PC-9 (cell line): ENCODE results near the gene HADH. TPM values are rescaled to one million over a fixed set of nuclear protein-coding genes. Genes with fewer than 3 reads are reported as not detected.

Experiments
- BruUV-seq: library from RNA; stranded (reverse); fragments of 400-500 nt; replicated peaks from 2 replicates; lab custom pipeline; 2021; lab: Mats Ljungman, UMichigan
- CTCF ChIA-PET: fragments of 300-600 bp; sonication (Branson Sonifier 250); formaldehyde crosslinking; loops from one replicate; lab custom pipeline; 2022; ENCODE audit warnings: antibody characterized with exemption; lab: Charles Lee
- POLR2A ChIA-PET: fragments of 300-600 bp; sonication (Branson Sonifier 250); formaldehyde crosslinking; loops from one replicate; lab custom pipeline; 2022; ENCODE audit warnings: antibody characterized with exemption; ENCODE audit not compliant: unreplicated experiment; lab: Charles Lee
- DNase-seq, 2 experiments: peaks; one replicate each; pipeline versions ENCODE4 v3.0.0 to v3.0.0-alpha.2; 2015 to 2022; ENCODE audit warnings: mixed read lengths in 1 of 2
- H2AFZ ChIP-seq: fragments of 200-600 bp; sonication (generic); 2 replicates; pipeline ENCODE4 v1.8.1; 2017; ENCODE audit warnings: antibody characterized with exemption
- H3F3A ChIP-seq: fragments of 200-600 bp; sonication (generic); 2 replicates; pipeline ENCODE4 v1.8.1; 2017; ENCODE audit warnings: antibody characterized with exemption, mild to moderate bottlenecking, low read depth; ENCODE audit not compliant: insufficient read depth
- H3K27ac ChIP-seq: fragments of 200-600 bp; sonication (generic); 2 replicates; pipeline ENCODE4 v1.6.1; 2016; ENCODE audit warnings: mixed run types
- H3K27me3 ChIP-seq: fragments of 200-600 bp; sonication (generic); 2 replicates; pipeline ENCODE4 v1.6.1; 2016; ENCODE audit warnings: low read depth, mixed run types; ENCODE audit not compliant: insufficient read depth
- H3K36me3 ChIP-seq: fragments of 200-600 bp; sonication (generic); 2 replicates; pipeline ENCODE4 v1.6.1; 2016; ENCODE audit warnings: low read depth, mixed run types
- H3K4me1 ChIP-seq: fragments of 200-600 bp; sonication (generic); replicated peaks from 2 replicates; pipeline ENCODE4 v1.6.1; 2016; ENCODE audit warnings: mixed run types; ENCODE audit not compliant: insufficient read depth
- H3K4me2 ChIP-seq: fragments of 200-600 bp; sonication (generic); 2 replicates; pipeline ENCODE4 v1.6.1; 2017; ENCODE audit warnings: mixed run types
- H3K4me3 ChIP-seq: fragments of 200-600 bp; sonication (generic); 2 replicates; pipeline ENCODE4 v1.6.1; 2016; ENCODE audit warnings: mixed run types
- H3K79me2 ChIP-seq: fragments of 200-600 bp; sonication (generic); 2 replicates; pipeline ENCODE4 v1.6.1; 2017; ENCODE audit warnings: low read depth, mixed run types
- H3K9me2 ChIP-seq: fragments of 200-600 bp; sonication (generic); 2 replicates; pipeline ENCODE4 v1.8.1; 2017; ENCODE audit warnings: mild to moderate bottlenecking; ENCODE audit not compliant: insufficient read depth
- H3K9me3 ChIP-seq: fragments of 200-600 bp; sonication (generic); 2 replicates; pipeline ENCODE4 v1.8.1; 2016; ENCODE audit warnings: low read depth; ENCODE audit not compliant: insufficient read depth
- H4K20me1 ChIP-seq: fragments of 200-600 bp; sonication (generic); 2 replicates; pipeline ENCODE4 v1.8.1; 2017; ENCODE audit not compliant: insufficient read depth
- EZH2 ChIP-seq: fragments of 200-600 bp; sonication (generic); IDR thresholded peaks from 2 replicates; pipeline ENCODE4 v1.8.0; 2017; ENCODE audit warnings: antibody characterized with exemption, low read depth
- intact Hi-C: fragments of 100-400 bp; cut with micrococcal nuclease; formaldehyde crosslinking; loops from one replicate; pipeline ENCODE4 v1.10.0; 2022; ENCODE audit not compliant: unreplicated experiment
- total RNA-seq: library from RNA; stranded (reverse); gene quantifications from 2 replicates; pipeline ENCODE4 v1.2.3, GENCODE V29; 2021
- TF ChIP-seq, protein P1 (sequence below): fragments of 200-600 bp; sonication (generic); conservative IDR thresholded peaks from 2 replicates; pipeline ENCODE4 v1.6.1; 2017; ENCODE audit warnings: mixed run types, antibody characterized with exemption, mild to moderate bottlenecking, moderate library complexity

Gene HADH
- total RNA-seq, 1 experiment from 2014 or later = 45.0 TPM

DNA sequence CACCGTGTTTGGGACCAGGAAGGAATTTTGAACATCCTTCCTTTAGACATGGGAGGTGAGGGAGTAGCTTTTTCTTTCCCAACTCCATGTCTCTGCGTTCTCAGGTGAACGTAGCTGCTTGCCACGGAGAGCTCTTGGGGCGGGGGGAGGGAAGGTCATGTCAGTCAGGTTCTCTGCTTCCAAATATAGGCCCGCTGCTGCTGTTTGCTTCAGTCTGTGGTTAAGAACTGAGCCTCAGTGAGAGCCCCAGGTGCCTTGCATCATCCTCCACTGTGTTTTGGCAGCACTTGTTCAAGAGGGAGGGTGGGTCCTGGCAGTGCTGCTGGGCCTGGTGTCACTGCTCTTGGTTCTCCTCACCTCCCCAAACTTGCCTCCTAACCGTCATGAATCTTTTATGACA lies 46.5 kb downstream of the HADH start:
- Histone ChIP-seq H3K9me3 (no peaks in the 10 kb centered on the region), H3F3A (no peaks in the 10 kb centered on the region), H3K27me3 (no peaks in the 10 kb centered on the region), H3K9me2 (no peaks in the 10 kb centered on the region), H2AFZ (no peak overlapping the region), H3K79me2 (no peaks in the 10 kb centered on the region), H3K27ac (no peak overlapping the region), H4K20me1 (no peaks in the 10 kb centered on the region), H3K4me2 (no peak overlapping the region), H3K4me3 (no peak overlapping the region), H3K36me3 (no peaks in the 10 kb centered on the region), H3K4me1 (no peaks in the 10 kb centered on the region)
- no TSS peak for BruUV-seq
- DNase-seq = no peak
- TF ChIP-seq, protein P1, sequence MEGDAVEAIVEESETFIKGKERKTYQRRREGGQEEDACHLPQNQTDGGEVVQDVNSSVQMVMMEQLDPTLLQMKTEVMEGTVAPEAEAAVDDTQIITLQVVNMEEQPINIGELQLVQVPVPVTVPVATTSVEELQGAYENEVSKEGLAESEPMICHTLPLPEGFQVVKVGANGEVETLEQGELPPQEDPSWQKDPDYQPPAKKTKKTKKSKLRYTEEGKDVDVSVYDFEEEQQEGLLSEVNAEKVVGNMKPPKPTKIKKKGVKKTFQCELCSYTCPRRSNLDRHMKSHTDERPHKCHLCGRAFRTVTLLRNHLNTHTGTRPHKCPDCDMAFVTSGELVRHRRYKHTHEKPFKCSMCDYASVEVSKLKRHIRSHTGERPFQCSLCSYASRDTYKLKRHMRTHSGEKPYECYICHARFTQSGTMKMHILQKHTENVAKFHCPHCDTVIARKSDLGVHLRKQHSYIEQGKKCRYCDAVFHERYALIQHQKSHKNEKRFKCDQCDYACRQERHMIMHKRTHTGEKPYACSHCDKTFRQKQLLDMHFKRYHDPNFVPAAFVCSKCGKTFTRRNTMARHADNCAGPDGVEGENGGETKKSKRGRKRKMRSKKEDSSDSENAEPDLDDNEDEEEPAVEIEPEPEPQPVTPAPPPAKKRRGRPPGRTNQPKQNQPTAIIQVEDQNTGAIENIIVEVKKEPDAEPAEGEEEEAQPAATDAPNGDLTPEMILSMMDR = no peak
- TF ChIP-seq EZH2 = no peak
- ChIA-PET CTCF (no interaction called here), POLR2A (no interaction called here)
- intact Hi-C loops = loop anchor here (10.0 kb wide), 1 partner anchor 1359 kb away; no protein-coding TSS in a partner anchor

DNA sequence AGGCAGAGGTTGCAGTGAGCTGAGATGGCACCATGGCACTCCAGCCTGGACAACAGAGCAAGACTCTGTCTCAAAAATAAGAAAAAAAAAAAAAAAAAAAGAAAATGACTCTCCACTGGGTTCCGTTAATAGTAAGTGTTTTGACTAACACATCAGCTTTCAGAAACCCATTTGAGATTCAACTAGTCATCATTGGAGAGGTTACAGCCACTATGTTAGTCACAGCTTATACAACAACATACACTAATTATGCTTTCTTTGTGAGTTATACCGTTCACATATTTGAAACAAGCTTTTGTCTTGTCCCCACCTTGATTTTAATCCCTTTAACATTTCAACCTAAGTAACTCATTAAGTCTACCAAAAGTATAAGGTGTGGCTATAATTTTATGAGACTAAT lies 48.2 kb downstream of the HADH start:
- no peaks in the 10 kb centered on the region for H3K36me3 ChIP-seq
- no TSS peak for BruUV-seq
- no peak overlapping the region for H3K4me2 ChIP-seq
- H4K20me1 ChIP-seq = no peaks in the 10 kb centered on the region
- no peaks in the 10 kb centered on the region for H3K27me3 ChIP-seq
- ChIA-PET POLR2A (no interaction called here), CTCF (no interaction called here)
- intact Hi-C loops = loop anchor here (10.0 kb wide), 1 partner anchor 1357 kb away; no protein-coding TSS in a partner anchor
- no peak overlapping the region for H3K27ac ChIP-seq
- no peak overlapping the region for H3K4me3 ChIP-seq
- no peaks in the 10 kb centered on the region for H3F3A ChIP-seq
- no peaks in the 10 kb centered on the region for H3K9me3 ChIP-seq
- H3K79me2 ChIP-seq = no peaks in the 10 kb centered on the region
- H3K9me2 ChIP-seq = no peaks in the 10 kb centered on the region
- TF ChIP-seq, protein P1 = no peak
- TF ChIP-seq EZH2 = no peak
- no peaks in the 10 kb centered on the region for H3K4me1 ChIP-seq
- no peak for DNase-seq
- no peak overlapping the region for H2AFZ ChIP-seq

DNA sequence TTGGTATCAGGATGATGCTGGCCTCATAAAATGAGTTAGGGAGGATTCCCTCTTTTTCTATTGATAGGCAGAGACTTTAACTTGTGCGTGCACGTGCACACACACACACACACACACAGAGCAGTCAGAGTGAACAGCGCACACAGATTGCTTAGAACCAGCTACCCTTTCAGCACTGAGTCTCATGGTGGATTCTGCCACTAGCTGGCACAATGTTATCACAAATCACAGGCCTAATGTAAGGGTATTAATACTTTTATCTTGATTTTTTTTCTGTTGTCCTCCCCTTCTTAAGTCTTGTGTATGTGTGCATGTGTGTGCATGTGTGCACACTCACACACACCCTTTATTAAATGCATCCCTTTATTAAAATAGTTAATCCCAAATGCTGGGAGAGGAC lies 53.2 kb downstream of the HADH start:
- H2AFZ ChIP-seq = no peak overlapping the region
- no peaks in the 10 kb centered on the region for H3K9me2 ChIP-seq
- H3K79me2 ChIP-seq = no peaks in the 10 kb centered on the region
- TF ChIP-seq EZH2 = no peak
- TF ChIP-seq, protein P1 = no peak
- no peak overlapping the region for H3K27ac ChIP-seq
- H3K9me3 ChIP-seq = no peaks in the 10 kb centered on the region
- ChIA-PET POLR2A (no interaction called here), CTCF (no interaction called here)
- intact Hi-C loops = no loop called here
- H3F3A ChIP-seq = no peaks in the 10 kb centered on the region
- H3K4me3 ChIP-seq = no peak overlapping the region
- H3K4me2 ChIP-seq = no peak overlapping the region
- BruUV-seq = no TSS peak
- no peaks in the 10 kb centered on the region for H4K20me1 ChIP-seq
- H3K27me3 ChIP-seq = no peaks in the 10 kb centered on the region
- H3K4me1 ChIP-seq = no peaks in the 10 kb centered on the region
- H3K36me3 ChIP-seq = no peaks in the 10 kb centered on the region
- DNase-seq = no peak
